HepG2 (cell line): ENCODE measurements around the gene SRPRA. TPM values are rescaled to one million over a fixed set of nuclear protein-coding genes. Genes with fewer than 3 reads are reported as not detected.
"Not testable (repeated sequence)": the region's sequence is repeated elsewhere in the genome, so short reads cannot be mapped to it uniquely, and the experiment has no call there.

Source experiments
- ATAC-seq: fragments of 200-7000 bp; cut with Tn5 transposase; 3 replicates; pipeline ENCODE4 v1.9.1; 2020; ENCODE audit warnings: mild to moderate bottlenecking, moderate library complexity
- BruUV-seq: library from RNA; stranded (reverse); fragments of 400-500 nt; replicated peaks from 2 replicates; lab custom pipeline; 2021; lab: Mats Ljungman, UMichigan
- CTCF ChIA-PET: fragments of 300-600 bp; formaldehyde crosslinking; extraction: SDS; loops from one replicate; lab custom pipeline; 2021; ENCODE audit warnings: low total read pairs, inconsistent platforms, low intra/inter-chr PET ratio; lab: Yijun Ruan, JAX
- POLR2A ChIA-PET: fragments of 350-600 bp; sonication (Branson Sonifier 250); formaldehyde crosslinking; loops from one replicate; lab custom pipeline; 2020; ENCODE audit warnings: antibody characterized with exemption, inconsistent platforms; lab: Yijun Ruan, JAX
- DNase-seq: peaks from one replicate; pipeline ENCODE4 v3.0.0-alpha.2; 2015; ENCODE audit warnings: low spot score
- FAIRE-seq: peaks from 3 replicates; lab custom pipeline; 2011; peaks lifted over from hg19 to GRCh38; lab: Jason Lieb, UNC
- H2AFZ ChIP-seq: one replicate; pipeline ENCODE4 v1.6.1; 2011; ENCODE audit warnings: low read length, inconsistent platforms
- H3K27ac ChIP-seq: fragments of 300-600 bp; 3 replicates; pipeline ENCODE4 v1.8.0; 2011; ENCODE audit warnings: mixed run types, mild to moderate bottlenecking, mixed read lengths, low read length, inconsistent platforms; ENCODE audit not compliant: insufficient read depth; ENCODE audit errors: extremely low read length
- H3K27me3 ChIP-seq, 2 experiments: fragments of 200-600 bp in 1 of 2; 2 replicates in 1 of 2; 3 replicates in 1 of 2; pipeline versions ENCODE4 v1.6.0 to v1.8.0; 2011; ENCODE audit warnings: low read length in 2 of 2, mild to moderate bottlenecking in 2 of 2, moderate library complexity in 2 of 2, inconsistent platforms in 1 of 2; ENCODE audit not compliant: insufficient read depth in 2 of 2, control insufficient read depth in 1 of 2
- H3K36me3 ChIP-seq, 2 experiments: fragments of 200-600 bp in 1 of 2; replicated peaks in 1 of 2; 2 replicates in 1 of 2; 3 replicates in 1 of 2; pipeline versions ENCODE4 v1.5.1 to v1.8.0; 2011; ENCODE audit warnings: low read length in 2 of 2, inconsistent platforms in 1 of 2; ENCODE audit not compliant: insufficient read depth in 2 of 2, control insufficient read depth in 1 of 2
- H3K4me1 ChIP-seq: 2 replicates; pipeline ENCODE4 v1.5.1; 2012; ENCODE audit warnings: low read length, inconsistent platforms; ENCODE audit not compliant: insufficient read depth
- H3K4me2 ChIP-seq: 2 replicates; pipeline ENCODE4 v1.6.0; 2011; ENCODE audit warnings: low read depth, low read length, inconsistent platforms
- H3K4me3 ChIP-seq, 3 experiments: fragments of 200-600 bp in 1 of 3; sonication (generic), shearing (Covaris generic) in 1 of 3; replicated peaks in 1 of 3; 2 replicates each; pipeline ENCODE4 v1.5.1; 2011 to 2016; ENCODE audit warnings: low read length in 3 of 3, inconsistent platforms in 2 of 3, low read depth in 2 of 3, mild to moderate bottlenecking in 2 of 3, control low read depth in 1 of 3, mixed read lengths in 1 of 3; ENCODE audit not compliant: insufficient read depth in 1 of 3
- H3K79me2 ChIP-seq: one replicate; pipeline ENCODE4 v1.6.1; 2011; ENCODE audit warnings: low read length, inconsistent platforms; ENCODE audit not compliant: insufficient read depth
- H3K9ac ChIP-seq: 2 replicates; pipeline ENCODE4 v1.6.0; 2011; ENCODE audit warnings: mild to moderate bottlenecking, low read depth, low read length, inconsistent platforms; ENCODE audit not compliant: insufficient read depth
- H3K9me3 ChIP-seq: 2 replicates; pipeline ENCODE4 v1.5.1; 2012; ENCODE audit warnings: mild to moderate bottlenecking, low read length
- H4K20me1 ChIP-seq: 2 replicates; pipeline ENCODE4 v1.6.0; 2011; ENCODE audit warnings: inconsistent platforms, mild to moderate bottlenecking, low read length, moderate library complexity; ENCODE audit not compliant: insufficient read depth
- BRD4 ChIP-seq: sonication (generic); formaldehyde crosslinking; IDR thresholded peaks from 2 replicates; pipeline ENCODE4 v1.4.0; 2020; ENCODE audit warnings: missing genetic modification reagents
- CREM ChIP-seq, 2 experiments: sonication (generic) in 1 of 2; formaldehyde crosslinking in 1 of 2; IDR thresholded peaks; 2 replicates each; pipeline versions ENCODE4 v1.4.0 to v1.6.1; 2016 to 2020; ENCODE audit warnings: antibody characterized with exemption in 1 of 2, mild to moderate bottlenecking in 1 of 2, missing genetic modification reagents in 1 of 2
- PRMT3 ChIP-seq: sonication (generic); formaldehyde crosslinking; IDR thresholded peaks from 2 replicates; pipeline ENCODE4 v1.8.1; 2022; ENCODE audit warnings: low read depth, mild to moderate bottlenecking, moderate library complexity, missing genetic modification reagents, borderline replicate concordance
- RBM22 ChIP-seq: fragments of 200-400 bp; formaldehyde crosslinking; optimal IDR thresholded peaks from 2 replicates; pipeline ENCODE3; 2017; ENCODE audit warnings: mild to moderate bottlenecking, low read length, moderate library complexity
- ZNF563 ChIP-seq: sonication (generic); formaldehyde crosslinking; IDR thresholded peaks from 2 replicates; pipeline ENCODE4 v1.8.0; 2022; ENCODE audit warnings: mild to moderate bottlenecking, moderate library complexity, missing genetic modification reagents
- ZNF781 ChIP-seq: sonication (generic); formaldehyde crosslinking; IDR thresholded peaks from 2 replicates; pipeline ENCODE4 v1.5.1; 2020; ENCODE audit warnings: borderline replicate concordance, mild to moderate bottlenecking, missing genetic modification reagents; ENCODE audit errors: not compliant biosample characterization
- WGBS: methylation state at CpG from one replicate; pipeline ENCODE4 v1.1.6; 2017; ENCODE audit warnings: low lambda C conversion rate; 5-methylcytosine and 5-hydroxymethylcytosine counted together
- in situ Hi-C: cut with HindIII; loops from 2 replicates; pipeline ENCODE4 v1.10.0; 2017; ENCODE audit warnings: low pct_unique_long_range_greater_than_20kb; ENCODE audit not compliant: extremely low pct_ligation_motif_present
- intact Hi-C: fragments of 100-400 bp; cut with micrococcal nuclease; formaldehyde crosslinking; loops from one replicate; pipeline ENCODE4 v1.10.0; 2022; ENCODE audit not compliant: unreplicated experiment
- polyA plus RNA-seq, 8 experiments: library from polyadenylated mRNA; depleted of rRNA in 3 of 8; stranded (reverse) in 7 of 8; unstranded in 1 of 8; fragments of >200 nt; fragmentation: Illumina TruSeq in 4 of 8; extraction: Trizol in 4 of 8; gene quantifications; 2 replicates each; pipeline versions ENCODE4 v1.2.1 to v1.2.3, GENCODE V29; 2011 to 2016; ENCODE audit warnings: low read depth in 4 of 8, missing spikeins in 1 of 8, mixed read lengths in 1 of 8; ENCODE audit not compliant: insufficient read depth in 1 of 8
- total RNA-seq, 5 experiments: library from RNA; depleted of rRNA; stranded (reverse); fragments of >200 nt; fragmentation: Illumina TruSeq; extraction: Trizol; gene quantifications; 2 replicates each; pipeline ENCODE4 v1.2.3, GENCODE V29; 2016; ENCODE audit warnings: low read depth in 1 of 5
- TF ChIP-seq, protein P1 (sequence below): sonication (generic); formaldehyde crosslinking; IDR thresholded peaks from 2 replicates; pipeline ENCODE4 v1.8.0; 2022; ENCODE audit warnings: missing genetic modification reagents, mild to moderate bottlenecking, moderate library complexity, borderline replicate concordance
- TF ChIP-seq, protein P2 (sequence below): sonication (generic); formaldehyde crosslinking; IDR thresholded peaks from 2 replicates; pipeline ENCODE4 v1.5.1; 2020; ENCODE audit warnings: missing genetic modification reagents, mild to moderate bottlenecking, borderline replicate concordance

Gene SRPRA
- total and polyA plus RNA-seq, 2 of the 13 experiments (the other 11 are each of a cell fraction or from before 2014, with no cell fraction given) = 27.7 to 64.6 TPM

GRCh38 chr11:126256216-126256615 lies 12.5 kb downstream of the SRPRA start (continued):
- TF ChIP-seq, protein P1, sequence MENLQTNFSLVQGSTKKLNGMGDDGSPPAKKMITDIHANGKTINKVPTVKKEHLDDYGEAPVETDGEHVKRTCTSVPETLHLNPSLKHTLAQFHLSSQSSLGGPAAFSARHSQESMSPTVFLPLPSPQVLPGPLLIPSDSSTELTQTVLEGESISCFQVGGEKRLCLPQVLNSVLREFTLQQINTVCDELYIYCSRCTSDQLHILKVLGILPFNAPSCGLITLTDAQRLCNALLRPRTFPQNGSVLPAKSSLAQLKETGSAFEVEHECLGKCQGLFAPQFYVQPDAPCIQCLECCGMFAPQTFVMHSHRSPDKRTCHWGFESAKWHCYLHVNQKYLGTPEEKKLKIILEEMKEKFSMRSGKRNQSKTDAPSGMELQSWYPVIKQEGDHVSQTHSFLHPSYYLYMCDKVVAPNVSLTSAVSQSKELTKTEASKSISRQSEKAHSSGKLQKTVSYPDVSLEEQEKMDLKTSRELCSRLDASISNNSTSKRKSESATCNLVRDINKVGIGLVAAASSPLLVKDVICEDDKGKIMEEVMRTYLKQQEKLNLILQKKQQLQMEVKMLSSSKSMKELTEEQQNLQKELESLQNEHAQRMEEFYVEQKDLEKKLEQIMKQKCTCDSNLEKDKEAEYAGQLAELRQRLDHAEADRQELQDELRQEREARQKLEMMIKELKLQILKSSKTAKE = no peak
- TF ChIP-seq ZNF781 (CRISPR knock-in tag) = no peak
- TF ChIP-seq, protein P2, sequence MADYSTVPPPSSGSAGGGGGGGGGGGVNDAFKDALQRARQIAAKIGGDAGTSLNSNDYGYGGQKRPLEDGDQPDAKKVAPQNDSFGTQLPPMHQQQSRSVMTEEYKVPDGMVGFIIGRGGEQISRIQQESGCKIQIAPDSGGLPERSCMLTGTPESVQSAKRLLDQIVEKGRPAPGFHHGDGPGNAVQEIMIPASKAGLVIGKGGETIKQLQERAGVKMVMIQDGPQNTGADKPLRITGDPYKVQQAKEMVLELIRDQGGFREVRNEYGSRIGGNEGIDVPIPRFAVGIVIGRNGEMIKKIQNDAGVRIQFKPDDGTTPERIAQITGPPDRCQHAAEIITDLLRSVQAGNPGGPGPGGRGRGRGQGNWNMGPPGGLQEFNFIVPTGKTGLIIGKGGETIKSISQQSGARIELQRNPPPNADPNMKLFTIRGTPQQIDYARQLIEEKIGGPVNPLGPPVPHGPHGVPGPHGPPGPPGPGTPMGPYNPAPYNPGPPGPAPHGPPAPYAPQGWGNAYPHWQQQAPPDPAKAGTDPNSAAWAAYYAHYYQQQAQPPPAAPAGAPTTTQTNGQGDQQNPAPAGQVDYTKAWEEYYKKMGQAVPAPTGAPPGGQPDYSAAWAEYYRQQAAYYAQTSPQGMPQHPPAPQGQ (CRISPR knock-in tag) = no peak
- TF ChIP-seq RBM22 = no peak
- no peak for TF ChIP-seq ZNF563 (CRISPR knock-in tag)
- TF ChIP-seq BRD4 = no peak
- no peak for TF ChIP-seq PRMT3
- no peak for TF ChIP-seq CREM (IDR thresholded peaks at IDR 0.05)
- no peak for TF ChIP-seq CREM (CRISPR knock-in tag; IDR thresholded peaks at IDR 0.05)

- H3K4me1 ChIP-seq, H3K27ac ChIP-seq, H3K4me2 ChIP-seq, H3K9me3 ChIP-seq, CTCF ChIA-PET, in situ Hi-C loops, intact Hi-C loops, POLR2A ChIA-PET, H3K9ac ChIP-seq, BruUV-seq, H3K79me2 ChIP-seq, ATAC-seq, H4K20me1 ChIP-seq, DNase-seq, H3K27me3 ChIP-seq, FAIRE-seq, H3K4me3 ChIP-seq, H2AFZ ChIP-seq: not testable (repeated sequence)
- 97% methylated on average over 5 of the region's 5 CpGs for WGBS
- H3K36me3 ChIP-seq = peaks cover 3 to 30% of the 10 kb centered on the region in 2 experiments; a peak in 4 of 5 replicates
These were observed 13.2 kb downstream of the SRPRA start for GRCh38 chr11:126255507-126255906.
